Measurements from ENCODE around the gene LY6G5B.

The LY6G5B gene

DNA sequence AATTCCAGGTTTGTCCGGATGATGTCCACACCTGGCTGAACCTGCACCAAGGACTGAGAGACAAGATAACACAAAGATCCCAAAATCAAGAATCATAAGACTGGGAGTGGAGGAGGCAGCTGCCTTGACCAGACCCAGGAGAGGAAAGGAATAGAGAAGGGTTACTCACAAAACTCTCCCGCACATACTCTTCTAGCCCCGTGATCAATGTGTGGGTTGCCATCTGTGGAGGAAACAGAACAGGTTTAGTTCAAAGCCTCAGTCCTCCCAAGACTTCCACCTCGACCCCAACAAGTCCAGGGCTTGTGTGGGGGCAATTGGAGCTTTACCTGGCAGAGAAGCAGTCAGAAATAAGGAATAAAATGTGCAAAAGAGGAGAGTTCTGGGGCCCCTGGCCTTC lies 28.4 kb upstream of the LY6G5B start:
- DNase-seq (ENCODE audit: low read depth), result no peak

DNA sequence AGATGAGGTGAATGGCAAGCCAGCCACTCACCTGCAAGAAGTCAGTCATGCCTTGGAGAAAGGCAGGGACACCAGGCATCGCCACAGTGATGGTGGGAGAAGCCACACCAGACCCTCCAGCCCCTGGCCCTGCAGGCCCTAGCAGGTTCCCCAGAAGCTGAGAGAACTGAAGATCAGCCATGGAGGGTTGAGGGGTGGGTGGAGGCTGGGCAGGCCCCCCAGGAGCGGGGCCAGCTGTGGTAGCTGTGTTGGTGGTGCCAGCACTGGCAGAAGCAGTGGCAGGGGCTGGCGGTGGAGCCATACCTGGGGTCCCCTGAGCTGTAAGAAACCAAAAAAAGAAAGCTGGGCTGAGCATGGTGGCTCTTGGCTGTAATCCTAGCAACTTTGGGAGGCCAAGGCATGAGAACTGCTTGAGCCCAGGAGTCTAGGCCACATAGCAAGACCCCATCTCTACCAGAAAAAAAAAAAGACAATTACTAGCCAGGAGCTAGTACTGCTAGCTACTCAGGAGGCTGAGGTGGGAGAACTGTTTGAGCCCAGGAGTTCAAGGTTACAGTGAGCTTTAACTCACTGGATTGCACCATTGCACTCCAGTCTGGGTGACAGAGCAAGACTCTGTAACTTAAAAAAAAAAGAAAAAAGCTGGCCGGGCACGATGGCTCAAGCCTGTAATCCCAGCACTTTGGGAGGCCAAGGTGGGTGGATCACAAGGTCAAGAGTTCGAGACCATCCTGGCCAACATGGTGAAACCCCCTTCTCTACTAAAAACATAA lies 26.8 kb upstream of the LY6G5B start:
- DNase-seq (ENCODE audit: low read depth), result no peak

DNA sequence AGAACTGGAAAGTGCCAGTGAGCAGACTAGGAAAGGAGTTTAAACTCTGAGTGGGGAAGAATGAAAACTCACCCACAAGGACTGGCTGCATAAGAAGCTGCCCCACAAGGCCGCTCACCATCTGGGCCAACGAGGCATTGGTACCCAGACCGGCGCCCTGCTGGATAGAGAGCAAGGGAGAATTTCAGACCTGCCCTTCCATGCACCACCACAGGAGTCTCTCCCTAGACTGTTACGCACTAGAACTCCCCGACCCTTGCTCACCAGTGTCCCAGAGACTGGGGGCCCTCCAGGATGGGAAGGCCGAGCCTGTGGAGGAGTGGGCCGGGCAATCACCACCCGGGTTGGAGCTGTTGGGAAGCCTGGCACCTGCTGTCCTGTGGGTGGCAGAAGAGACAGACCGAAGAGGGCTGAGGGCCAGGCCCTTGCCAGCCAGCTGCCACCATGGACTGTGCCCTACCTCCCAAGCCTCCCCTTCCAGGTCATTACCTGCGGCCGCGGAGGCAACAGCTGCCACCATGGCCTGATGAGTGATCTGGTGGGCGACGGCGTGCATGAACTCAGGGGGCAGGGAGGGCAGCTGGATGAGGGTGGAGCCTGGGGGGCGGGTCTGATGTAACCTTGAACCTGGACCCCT lies 25.8 kb upstream of the LY6G5B start:
- no peak for DNase-seq (ENCODE audit: low read depth)

DNA sequence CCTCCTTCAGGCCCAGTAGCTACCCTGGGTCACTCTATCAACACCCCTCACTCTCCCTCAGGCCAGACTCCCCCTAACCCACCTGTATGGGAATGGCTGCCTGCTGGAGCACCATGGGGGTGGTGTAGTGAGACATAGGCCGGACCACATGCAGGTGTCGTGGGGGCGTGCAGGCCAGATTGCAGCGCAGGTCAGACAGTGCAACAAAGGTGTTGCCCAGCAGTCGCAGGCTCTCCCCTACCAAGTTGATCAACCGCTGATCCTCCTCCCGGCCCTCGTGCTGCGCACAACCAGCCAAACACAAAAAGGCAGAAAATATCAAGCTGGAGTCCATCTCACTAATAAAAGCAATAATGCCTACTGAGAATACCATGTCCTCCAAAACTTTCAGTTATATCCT lies 24.5 kb upstream of the LY6G5B start:
- no peak for DNase-seq (ENCODE audit: low read depth)

DNA sequence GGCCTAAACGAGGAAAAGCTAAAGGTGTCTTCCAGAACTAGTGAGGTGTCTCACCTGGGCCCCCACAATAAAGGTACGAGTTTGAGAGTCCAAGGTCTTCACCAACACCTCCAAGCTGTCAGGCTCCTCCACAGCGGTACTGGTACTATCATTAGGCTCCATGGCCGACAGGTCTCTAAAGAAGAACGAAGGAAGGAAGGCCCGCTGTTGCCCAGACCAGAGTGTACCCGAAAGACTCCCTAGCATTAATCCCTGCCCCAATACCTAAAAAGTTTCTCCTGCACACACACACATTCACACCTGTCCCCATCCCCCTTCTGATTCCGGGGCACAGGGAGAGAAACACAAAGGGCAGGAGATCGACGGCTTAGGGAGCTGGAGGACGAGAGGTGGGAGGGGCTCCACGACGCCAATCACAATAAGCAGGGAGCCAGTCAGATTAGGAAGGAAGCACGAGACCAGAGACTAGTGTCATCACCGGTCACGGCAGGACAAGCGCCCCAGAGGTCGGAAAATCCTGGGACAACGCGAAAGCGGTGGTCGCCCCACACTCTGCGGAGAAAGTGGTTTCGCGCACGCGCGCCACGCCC lies 18.1 kb upstream of the LY6G5B start:
- DNase-seq (ENCODE audit: low read depth), result no peak

DNA sequence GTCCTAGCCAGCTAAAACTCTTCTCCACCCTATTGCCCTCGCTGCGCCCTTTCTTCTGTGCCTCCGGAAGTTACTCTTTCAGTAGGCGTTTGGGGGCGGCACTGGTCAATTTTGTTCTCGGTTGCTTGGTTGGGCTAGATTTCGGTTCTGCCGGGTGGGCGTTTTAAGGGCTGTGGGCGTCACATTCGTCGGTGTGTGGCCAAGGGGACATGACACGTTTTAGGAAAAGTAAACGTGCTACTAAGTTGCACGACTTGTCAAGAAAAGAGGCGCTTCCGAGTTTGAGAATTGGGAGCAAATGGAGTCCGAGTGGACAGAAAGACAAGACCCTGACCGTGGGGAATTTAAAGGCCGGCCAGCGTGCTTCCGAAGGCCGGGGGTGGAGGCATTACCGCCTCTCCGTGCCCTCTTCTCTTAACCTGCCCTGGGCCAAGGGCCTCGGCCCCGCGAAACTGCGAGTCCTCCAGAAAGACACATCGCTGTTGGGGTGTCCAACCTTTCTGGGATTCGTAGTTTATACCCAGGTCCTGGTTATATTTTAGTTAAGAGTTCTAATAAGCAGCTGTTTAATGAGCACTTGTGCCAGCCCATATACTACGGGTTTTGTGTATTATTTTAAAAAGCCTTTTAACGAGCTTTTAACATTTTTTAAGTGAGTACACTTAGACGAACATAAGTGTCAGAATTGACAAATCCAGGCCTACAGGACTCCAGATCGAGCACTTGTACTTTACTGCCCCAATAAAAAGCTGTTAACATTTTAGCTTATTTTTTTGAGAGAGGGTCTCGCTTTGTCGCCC lies 16.7 kb upstream of the LY6G5B start:
- peak; percentile 67 for DNase-seq (ENCODE audit: low read depth)

DNA sequence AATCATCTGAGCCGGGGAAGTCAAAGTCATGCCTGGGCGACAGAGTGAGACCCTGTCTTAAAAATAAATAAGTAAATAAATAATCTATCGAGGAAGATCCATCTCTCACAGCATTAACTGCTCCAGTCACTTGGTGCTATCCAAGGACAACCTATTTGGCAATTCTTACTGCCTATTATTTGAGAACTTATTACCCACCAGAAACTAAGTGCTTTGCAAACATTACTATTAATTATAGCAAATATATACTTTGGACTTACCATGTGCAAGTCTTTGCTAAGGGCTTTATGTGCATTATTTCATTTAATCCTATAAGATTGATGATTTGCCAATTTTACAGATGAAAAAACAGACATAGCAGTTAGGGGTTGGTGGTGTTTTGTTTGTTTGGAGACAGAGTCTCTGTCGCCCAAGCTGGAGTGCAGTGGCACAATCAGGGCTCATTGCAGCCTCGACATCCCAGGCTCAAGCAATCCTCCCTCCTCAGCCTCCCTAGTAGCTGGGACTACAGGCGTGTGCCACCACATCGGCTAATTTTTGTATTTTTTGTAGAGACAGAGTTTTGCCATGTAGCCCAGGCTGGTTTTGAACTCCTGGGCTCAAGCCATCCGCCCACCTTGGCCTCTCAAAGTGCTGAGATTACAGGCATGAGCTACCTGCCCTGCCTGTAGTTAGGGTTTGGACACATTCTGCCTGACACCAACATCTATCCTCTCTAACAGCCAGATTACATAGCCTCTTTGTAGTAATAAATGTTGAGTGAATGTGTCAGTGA lies 15.0 kb upstream of the LY6G5B start:
- no peak for DNase-seq (ENCODE audit: low read depth)

DNA sequence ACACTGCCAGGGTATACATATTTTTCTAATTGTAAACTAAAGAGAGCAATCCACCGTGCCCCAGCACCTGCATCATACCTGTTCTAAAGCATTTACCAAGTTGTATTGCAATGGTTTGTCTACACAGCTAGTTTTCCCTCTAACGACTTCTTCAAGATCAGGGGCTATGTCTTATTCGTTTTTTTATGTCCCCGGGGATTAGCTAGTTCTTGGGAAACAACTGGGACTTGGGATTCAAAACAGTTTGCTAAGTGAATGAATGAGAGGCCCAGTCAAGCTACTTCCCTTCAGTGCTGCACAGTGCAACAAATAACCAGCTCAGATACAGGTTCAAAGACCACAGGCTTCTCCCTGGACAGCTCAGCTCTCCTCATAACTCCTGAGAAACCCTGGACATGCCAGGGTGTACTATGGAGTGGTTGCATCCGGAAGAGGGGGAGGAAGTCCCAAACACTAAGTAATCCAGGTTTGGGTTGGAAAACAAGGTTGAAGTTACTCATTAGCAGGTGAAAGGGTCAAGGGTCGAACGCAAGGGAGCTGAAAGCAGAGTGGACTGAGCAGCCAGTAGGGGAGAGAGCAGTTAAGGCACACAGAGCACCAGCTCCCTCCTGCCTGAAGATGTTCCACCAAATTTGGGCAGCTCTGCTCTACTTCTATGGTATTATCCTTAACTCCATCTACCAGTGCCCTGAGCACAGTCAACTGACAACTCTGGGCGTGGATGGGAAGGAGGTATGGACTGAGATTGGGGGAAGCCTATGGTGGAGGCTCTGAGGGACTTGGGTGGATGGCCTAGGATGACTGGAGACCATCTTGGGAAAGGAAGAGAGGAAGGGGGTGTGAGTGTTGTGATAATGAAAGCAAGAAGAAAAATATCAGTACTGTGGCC lies 14.2 kb upstream of the LY6G5B start, which contains the start of gene APOM:
TSS of gene APOM (plus strand) at position 546 of the 889 bp plus-strand sequence. CDS start at position 619, 73 bp downstream.
- no peak for DNase-seq (ENCODE audit: low read depth)

DNA sequence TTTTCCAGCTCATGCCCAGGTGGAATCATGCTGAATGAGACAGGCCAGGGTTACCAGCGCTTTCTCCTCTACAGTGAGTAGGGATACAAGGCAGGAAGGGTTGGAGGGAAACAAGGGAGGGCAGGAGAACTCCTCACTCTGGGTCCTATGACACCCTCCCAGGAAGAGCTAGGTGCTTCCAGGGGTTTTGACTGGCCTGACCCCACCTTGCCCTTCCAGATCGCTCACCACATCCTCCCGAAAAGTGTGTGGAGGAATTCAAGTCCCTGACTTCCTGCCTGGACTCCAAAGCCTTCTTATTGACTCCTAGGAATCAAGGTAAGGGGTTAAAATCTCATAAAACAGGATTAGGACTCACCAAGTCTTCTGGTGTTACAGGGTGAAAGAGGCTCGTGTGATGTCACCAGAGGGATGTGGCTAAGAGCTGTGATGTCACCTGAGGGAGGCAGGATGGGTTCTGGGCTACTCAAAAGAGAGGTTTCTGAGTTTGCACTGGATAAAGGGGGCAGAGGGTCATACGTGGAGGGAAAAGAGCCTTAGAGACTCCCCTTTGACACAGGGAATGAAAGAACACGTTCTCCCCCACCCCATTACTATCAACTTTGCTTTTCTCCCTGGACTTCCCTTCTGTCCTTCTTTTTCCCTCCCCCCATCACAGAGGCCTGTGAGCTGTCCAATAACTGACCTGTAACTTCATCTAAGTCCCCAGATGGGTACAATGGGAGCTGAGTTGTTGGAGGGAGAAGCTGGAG lies 12.2 kb upstream of the LY6G5B start:
- DNase-seq (ENCODE audit: low read depth), result no peak

DNA sequence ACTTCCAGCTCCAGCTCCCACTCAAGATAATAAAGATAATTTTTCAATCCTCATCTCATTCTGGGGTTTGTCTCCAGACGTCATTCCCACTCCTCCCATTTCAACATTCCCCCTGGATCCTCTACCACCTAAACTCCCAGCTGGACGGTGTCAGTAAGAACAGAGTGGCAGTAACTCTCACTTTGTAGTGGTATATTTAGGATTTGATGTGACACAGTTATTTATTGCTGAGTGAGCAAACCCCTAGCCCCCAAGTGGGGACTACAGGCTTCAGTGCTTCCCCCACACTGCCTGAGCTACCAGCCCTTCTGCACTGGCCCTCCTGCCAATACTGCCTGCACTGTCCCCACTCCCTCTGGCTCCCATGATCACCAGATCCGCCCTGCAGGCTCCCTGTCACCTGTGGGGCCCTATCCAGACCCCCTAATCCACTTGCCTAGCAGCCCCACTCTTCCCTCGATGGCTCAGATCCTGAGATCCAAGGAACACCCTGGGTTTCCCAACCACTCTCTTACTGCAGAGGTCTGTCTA lies 11.6 kb upstream of the LY6G5B start:
- no peak for DNase-seq (ENCODE audit: low read depth)

DNA sequence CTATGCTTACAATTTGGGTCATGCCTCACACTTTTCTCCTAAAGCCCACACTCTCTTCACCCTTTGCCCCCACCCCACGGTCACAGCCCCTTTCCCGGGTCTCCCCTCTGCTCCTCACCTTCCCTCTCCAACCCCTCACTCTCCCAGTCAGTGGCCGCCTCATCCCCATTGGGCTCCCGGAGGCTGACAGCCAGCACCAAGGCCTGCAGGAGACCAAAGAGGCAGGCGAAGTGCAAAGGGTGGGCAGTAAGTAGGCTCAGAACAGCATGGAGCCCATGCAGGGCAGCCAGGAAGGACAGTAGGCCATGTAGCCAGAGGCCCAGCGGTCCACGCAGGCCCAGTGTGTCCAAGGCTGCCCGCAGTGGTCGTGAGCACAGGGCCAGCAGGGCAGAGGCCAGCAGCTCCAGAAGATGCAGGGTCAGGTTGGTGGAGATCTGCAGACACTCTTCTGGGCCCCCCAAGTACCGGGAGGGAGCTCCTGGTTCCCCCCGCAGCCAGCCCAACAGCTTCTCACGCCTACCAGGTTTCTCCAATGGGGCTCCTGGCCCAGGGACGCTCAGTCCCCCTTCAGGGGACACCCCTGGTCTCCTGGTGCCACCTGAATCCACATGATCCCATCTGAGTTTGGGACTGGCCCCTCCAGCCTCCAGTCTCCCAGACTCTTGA lies 10.7 kb upstream of the LY6G5B start:
- DNase-seq (ENCODE audit: low read depth), result no peak

DNA sequence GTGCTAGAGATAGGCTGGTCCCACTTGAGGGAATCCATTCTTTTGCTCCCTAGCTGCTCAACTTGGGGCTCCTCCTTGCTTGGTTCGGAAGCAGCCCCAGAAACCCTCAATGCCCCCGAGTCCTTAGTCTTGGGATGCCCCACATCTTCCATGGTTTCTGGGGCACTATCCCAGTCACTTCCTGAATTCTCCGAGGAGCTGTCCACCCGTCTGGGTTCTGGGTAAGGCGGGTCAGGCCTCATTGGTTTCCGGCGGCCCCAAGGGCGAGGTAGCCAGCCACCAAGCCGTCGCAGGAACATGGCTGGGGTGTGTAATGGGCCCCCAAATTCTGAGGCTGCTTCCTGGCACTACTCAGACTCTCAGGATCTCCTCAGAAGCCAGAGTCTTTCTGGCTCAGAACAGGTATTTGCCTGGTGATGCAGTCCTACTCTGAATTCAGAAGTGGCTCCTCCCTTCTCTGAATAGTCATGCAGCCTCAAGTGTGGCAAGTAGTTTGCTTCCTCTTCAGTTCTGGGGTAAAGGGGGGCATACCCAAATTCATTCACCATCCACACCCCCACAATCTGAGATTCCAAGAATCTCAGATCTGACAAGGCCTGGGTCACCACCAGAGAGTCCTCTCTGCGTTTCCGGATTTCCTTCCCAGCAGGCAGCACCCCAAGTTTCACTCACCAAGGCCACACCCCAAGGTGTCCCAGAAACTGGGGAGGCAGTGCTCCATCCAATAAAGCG lies 10.0 kb upstream of the LY6G5B start:
- DNase-seq (ENCODE audit: low read depth), result no peak

DNA sequence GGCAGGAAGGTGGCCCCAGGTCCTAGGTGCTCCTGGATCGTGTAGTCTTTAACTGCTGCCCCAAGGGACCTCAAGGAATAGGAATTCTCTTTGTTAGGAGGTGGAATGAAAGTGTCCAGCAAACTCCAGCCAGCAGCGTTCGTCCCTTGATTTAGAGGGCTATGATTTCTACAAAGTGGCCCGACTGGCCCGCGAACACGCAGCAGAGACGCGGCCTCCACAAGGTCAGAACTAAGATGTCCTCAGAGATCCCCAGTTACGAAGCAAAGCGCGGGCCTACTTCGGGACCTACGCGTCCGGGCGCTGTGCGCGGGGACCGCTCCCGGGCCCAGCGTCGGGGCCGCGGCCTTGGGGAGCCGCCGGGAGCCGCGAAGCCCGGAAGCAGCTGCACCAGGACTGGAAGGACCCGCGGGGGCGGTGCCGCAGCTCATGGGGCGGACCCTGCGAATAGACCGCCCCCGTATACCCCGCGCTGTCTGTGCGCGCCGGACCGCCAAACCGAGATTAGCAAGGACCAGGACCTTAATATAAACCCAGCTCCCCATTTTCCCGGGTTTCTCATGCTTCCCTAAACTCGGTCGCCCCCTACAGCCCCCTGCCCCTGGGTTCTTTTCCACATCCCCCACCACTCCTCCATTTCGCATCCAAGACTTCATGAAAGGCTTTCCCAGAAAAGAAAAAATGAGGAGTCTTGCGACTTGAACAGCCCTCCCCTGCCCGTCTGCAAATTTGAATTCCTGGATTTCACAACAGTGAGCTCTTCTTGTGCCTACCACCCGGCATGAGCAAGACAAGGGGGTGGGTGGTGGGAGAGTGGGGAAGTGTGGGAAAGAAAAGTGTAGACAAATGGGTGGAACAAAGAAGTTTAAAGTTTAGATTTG lies 9.2 kb upstream of the LY6G5B start, which contains the start of gene C6orf47:
TSS of gene C6orf47 (minus strand) at position 398 of the 881 bp plus-strand sequence. CDS start 831 bp downstream, outside the sequence.
- peak; percentile 41 for DNase-seq (ENCODE audit: low read depth)

DNA sequence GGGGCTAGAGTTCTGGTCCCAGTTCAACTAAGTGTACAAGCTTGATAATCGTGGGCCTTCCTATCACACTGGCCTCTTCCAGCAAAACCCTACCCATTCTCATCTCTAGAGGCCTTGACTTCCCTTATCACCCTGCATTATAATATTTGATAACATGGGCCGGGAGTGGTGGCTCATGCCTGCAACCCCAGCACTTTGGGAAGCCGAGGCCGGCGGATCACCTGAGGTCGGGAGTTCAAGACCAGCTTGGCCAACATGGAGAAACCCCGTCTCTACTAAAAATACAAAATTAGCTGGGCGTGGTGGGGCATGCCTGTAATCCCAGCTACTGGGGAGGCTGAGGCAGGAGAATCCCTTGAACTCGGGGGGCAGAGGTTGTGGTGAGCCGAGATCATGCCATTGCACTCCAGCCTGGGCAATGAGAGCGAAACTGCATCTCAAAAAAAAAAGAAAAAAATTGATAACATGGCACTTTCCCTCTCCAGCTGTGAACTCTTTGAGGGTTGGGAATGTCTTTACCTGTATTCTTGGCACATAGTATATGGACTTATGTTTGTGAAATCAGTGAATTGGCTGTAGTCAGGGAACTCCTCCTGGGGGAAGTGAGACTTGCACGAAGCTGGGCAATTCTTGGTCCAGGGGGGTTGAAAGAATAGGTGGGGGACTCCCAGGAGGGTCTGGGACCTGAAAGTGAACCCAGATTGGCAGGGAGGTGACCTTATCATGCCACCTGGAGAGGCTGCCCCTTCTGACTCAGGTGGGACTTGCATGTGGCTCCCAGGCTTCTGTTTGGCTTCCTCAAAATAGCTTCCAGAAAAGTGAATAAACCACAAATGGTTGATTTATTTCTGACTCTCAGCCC lies 8.3 kb upstream of the LY6G5B start:
- DNase-seq (ENCODE audit: low read depth), result no peak

DNA sequence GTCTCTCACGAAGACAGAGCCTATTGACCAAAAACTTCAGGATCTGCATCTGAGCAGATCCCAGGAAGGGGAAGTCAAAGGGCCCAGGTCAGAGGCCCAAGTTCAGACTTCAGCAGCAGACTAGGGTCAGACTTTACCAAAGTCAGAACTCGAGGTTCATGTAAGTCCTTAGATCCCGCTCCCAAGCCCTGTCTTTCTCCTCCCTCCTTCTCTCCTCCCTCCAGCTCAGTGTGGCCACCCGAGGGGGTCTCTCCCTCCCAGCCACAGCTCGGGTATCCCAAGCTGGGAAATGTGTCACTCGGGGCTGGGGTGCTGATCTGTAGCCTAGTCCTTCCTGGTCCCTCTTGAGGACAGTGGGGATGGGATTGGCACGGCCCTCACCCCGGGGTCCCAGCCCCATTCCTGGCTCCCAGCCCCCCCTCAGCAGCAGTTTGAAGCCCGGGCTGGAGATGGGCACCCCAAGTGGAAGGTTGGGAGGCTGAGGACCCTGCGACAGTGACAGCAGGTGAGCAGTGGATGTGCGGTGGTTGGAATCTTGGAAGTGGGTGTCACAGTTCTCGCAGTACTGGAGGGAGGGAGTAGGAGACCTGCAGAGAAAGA lies 7.6 kb upstream of the LY6G5B start:
- DNase-seq (ENCODE audit: low read depth), result no peak

Measured in stimulated activated CD8-positive, alpha-beta memory T cell treated with anti-CD3 and anti-CD28 coated beads, Interleukin-7, amount 100 ng/mL, for 24 hours (primary cell).